GM19455 (cell line): ENCODE measurements around the gene NUP153.
"Not testable (repeated sequence)": the region's sequence is repeated elsewhere in the genome, so short reads cannot be mapped to it uniquely, and the experiment has no call there.

Source experiments
- ATAC-seq: cut with Tn5 transposase; IDR thresholded peaks from one replicate; pipeline ENCODE4 v1.9.1; 2021; ENCODE audit not compliant: unreplicated experiment

The NUP153 gene

DNA sequence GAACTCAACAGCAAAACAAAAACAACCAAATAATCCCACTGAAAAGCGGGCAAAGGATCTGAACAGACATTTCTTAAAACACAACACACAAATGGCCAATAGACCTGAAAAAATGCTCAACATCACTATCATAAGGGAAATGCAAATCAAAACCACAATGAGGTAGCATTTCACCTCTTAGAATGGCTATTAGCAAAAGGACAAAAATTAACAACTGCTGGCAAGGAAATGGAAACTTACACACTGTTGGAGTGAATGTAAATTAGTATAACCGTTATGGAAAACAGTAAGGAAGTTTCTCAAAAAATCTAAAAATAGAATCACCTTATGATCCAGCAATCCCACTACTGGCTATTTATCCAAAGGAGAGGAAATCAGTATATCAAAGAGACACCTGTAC lies 85.7 kb downstream of the NUP153 start:
- ATAC-seq, result peak; percentile 80

GRCh38 chr6:17615794-17616193 lies 90.9 kb downstream of the NUP153 start:
- ATAC-seq, result no peak

DNA sequence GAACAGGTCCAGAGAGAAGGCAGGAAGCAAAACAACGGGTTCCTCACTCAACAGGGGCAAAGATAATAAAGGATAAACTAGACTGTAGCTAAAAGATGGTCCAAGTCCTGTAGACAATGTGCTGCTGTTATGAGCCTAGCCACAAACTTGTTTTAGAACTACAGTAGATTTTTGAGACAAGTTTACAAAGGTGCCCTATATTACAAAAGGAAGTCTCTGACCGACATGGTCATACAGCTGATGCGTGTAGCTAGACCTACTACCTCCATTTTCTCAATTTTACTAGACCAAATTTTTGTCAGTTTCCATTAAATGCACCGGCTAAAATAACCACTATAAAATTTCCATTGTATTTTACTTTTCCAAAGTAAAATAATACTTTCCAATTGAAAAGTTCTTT lies 94.7 kb downstream of the NUP153 start:
- ATAC-seq, result no peak

GRCh38 chr6:17610835-17611234 lies 95.9 kb downstream of the NUP153 start:
- ATAC-seq, result no peak

- ATAC-seq, result no peak
Observed at GRCh38 chr6:17606606-17607005, 100.1 kb downstream of the NUP153 start.

GRCh38 chr6:17602888-17603287 lies 103.8 kb downstream of the NUP153 start:
- ATAC-seq, result no peak

DNA sequence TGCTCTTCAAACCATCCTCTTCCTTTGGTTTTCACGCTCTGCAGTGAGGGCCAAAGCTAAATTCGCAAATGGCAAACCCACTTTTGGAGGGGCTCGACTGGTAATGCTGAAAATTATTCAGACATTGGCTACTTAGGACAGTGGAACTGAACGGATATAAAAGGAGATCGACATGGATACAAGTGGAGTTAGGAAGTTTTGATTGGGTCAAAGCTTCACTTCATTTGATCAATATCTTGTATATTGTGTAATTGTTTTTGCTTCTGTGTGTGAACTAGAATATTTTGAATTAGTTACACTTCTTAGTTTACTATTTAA lies 105.4 kb downstream of the NUP153 start:
- no peak for ATAC-seq

DNA sequence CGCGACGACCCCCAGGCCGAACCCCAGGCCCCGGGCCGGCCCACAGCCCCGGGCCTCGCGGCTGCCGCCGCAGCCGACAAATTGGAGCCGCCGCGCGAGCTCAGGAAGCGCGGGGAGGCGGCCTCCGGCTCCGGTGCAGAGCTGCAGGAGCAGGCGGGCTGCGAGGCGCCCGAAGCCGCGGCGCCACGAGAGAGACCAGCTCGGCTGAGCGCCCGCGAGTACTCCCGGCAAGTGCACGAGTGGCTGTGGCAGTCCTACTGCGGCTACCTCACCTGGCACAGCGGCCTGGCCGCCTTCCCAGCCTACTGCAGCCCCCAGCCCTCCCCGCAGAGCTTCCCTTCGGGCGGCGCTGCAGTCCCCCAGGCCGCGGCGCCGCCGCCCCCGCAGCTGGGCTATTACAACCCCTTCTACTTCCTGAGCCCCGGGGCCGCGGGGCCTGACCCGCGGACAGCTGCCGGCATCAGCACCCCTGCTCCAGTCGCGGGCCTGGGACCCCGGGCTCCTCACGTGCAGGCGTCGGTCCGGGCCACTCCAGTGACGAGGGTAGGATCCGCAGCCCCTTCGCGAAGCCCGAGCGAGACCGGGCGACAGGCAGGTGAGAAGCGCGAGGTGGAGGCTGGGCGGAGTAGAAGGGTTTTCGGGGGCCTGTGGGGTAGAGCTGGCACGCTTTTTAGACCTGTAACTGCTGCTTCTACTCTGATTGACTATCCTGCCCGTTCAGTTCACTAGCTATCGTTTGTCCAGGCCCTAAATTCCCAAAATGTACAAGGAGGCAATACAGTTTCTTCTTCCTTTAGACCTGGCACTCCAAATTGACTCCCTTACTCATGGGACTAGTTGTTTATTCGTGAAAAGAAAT lies 106.0 kb downstream of the NUP153 start:
- ATAC-seq, result peak; percentile 53

- ATAC-seq, result peak; percentile 91
Observed at GRCh38 chr6:17599877-17600526, 106.7 kb downstream of the NUP153 start, which contains the start of gene FAM8A1. Gene FAM8A1, plus strand, starts transcription at chr6:17600302. Its CDS starts 108 bp downstream, at chr6:17600410.

DNA sequence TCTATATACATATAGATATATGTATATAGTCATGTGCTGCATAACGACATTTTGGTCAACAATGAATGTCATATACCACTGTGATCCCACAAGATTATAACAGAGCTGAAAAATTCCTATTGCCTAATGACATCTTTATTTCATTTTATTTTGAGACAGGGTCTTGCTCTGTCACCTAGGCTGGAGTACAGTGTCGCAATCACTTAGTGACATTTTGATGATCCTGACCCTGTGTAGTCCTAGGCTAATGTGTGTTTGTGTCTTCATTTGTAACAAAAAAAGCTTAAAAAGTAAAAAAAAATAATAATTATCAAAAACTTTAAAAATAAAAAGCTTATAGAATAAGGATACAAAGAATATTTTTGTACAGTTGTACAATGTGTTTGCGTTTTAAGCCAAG lies 110.6 kb downstream of the NUP153 start:
- no peak for ATAC-seq

GRCh38 chr6:17593246-17593645 lies 113.5 kb downstream of the NUP153 start:
- ATAC-seq, result no peak

DNA sequence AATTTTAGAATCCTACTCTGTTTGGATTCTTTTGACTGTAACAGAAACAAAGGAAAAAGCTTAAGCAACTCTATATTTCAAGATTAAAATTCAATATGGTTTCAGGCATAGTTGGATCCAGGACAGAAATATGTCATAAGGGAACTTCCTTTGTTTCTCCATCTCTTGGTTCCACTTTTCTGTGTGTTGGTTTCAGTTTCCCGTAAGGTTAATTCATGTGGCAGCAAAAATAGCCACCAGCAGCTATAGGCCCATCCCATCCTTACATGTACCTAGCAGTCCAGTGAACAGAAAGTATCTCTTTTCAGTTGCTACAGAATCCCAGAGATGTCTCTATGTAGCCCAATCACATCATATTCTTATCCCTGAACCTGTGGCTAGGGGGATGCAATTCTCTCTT lies 115.4 kb downstream of the NUP153 start:
- no peak for ATAC-seq

GRCh38 chr6:17589406-17590096 lies 117.2 kb downstream of the NUP153 start:
- no peak for ATAC-seq

GRCh38 chr6:17588011-17588410 lies 118.7 kb downstream of the NUP153 start:
- ATAC-seq, result no peak

DNA sequence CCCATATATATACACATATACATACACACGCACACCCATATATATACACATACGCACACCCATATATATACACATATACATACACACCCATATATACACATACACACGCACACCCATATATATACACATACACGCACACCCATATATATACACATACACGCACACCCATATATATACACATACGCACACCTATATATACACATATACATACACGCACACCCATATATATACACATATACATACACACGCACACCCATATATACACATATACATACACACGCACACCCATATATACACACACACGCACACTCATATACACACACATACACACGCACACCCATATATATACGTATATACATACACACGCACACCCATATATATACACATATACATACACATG lies 120.1 kb downstream of the NUP153 start:
- not testable (repeated sequence) for ATAC-seq

- ATAC-seq, result no peak
Observed at GRCh38 chr6:17585766-17586490, 120.8 kb downstream of the NUP153 start.

GRCh38 chr6:17584241-17584803 lies 122.4 kb downstream of the NUP153 start:
- ATAC-seq, result peak; percentile 62

GRCh38 chr6:17583811-17584210 lies 122.9 kb downstream of the NUP153 start:
- no peak for ATAC-seq

GRCh38 chr6:17581282-17581681 lies 125.4 kb downstream of the NUP153 start:
- ATAC-seq, result not testable (repeated sequence)

- ATAC-seq, result no peak
Observed at GRCh38 chr6:17580518-17581048, 126.1 kb downstream of the NUP153 start.

GRCh38 chr6:17577059-17577458 lies 129.7 kb downstream of the NUP153 start:
- no peak for ATAC-seq
